ENCODE results near the gene CDC42BPG. TPM values are rescaled to one million over a fixed set of nuclear protein-coding genes. Genes with fewer than 3 reads are reported as not detected.

The CDC42BPG gene
- polyA plus RNA-seq, 1 donor from 2014 or later: not detected

DNA sequence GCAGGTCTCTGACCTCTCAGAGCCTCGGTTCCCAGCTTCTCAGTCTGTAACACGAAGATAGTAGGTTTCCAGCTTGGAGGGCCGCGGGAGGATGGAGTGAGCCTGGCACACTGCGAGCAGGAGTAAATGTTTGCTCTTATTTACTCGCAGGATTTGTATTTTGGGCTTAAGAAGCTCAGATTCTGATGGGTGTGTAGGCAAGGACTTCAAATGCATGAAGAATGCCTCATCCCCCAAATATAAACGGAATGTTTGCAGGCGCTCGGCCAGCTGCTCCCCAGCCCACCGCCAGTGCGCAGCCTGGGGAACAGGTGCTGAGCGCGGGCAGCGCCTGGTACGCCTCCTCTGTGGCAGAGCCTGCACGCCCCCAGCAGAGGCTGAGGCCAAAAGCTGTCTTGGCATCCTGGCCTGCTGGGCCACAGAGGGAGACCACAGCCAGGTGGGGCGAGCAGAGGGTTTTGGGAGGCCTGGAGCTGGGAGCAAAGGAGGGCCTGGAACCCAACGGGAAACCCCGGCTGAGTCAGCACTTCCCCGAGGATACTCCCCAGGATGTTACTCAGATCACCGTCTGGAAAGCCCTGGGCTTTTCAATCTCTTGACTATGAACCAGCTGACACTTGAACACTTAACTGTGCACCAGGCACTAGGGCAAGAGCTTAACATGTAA is 24.6 kb upstream of the CDC42BPG start:
- TF ChIP-seq RAD21 (conservative IDR thresholded peaks at IDR 0.05) (no peak), REST (IDR thresholded peaks at IDR 0.05; ENCODE audit: borderline replicate concordance) (no peak), CTCF (IDR thresholded peaks at IDR 0.05; ENCODE audit: poor library complexity, severe bottlenecking) (no peak), POLR2AphosphoS5 (IDR thresholded peaks at IDR 0.05) (no peak), EZH2 (IDR thresholded peaks at IDR 0.05; ENCODE audit: borderline replicate concordance, insufficient read depth, low read length, poor library complexity, severe bottlenecking) (no peak), SMC3 (conservative IDR thresholded peaks at IDR 0.05; ENCODE audit: poor library complexity) (no peak), MXI1 (conservative IDR thresholded peaks at IDR 0.05; ENCODE audit: poor library complexity, severe bottlenecking) (no peak), EP300 (conservative IDR thresholded peaks at IDR 0.05; ENCODE audit: poor library complexity, severe bottlenecking) (no peak), TAF1 (IDR thresholded peaks at IDR 0.05; ENCODE audit: low read depth) (no peak)
- Histone ChIP-seq H4K20me1 (ENCODE audit: insufficient read depth) (no peaks in the 10 kb centered on the region), H3K36me3 (ENCODE audit: insufficient read depth, low read length) (no peaks in the 10 kb centered on the region), H3K4me3 (ENCODE audit: low read length) (no peak overlapping the region), H3K27ac (ENCODE audit: low read length) (no peak overlapping the region), H3K9ac (ENCODE audit: low read length) (no peak overlapping the region), H3K4me2 (ENCODE audit: low read length) (no peak overlapping the region), H3K9me3 (ENCODE audit: low read length) (no peaks in the 10 kb centered on the region), H3F3A (ENCODE audit: insufficient read depth, low read length, poor library complexity, severe bottlenecking) (no peaks in the 10 kb centered on the region), H2AFZ (ENCODE audit: low read depth, low read length) (no peak overlapping the region), H3K79me2 (replicated peaks; ENCODE audit: insufficient read depth, low read length) (peaks cover 7% of the 10 kb centered on the region), H3K27me3 (ENCODE audit: insufficient read depth, low read depth, low read length) (no peaks in the 10 kb centered on the region), H3K9me2 (ENCODE audit: insufficient read depth, low read length) (no peaks in the 10 kb centered on the region)

- H3K36me3 ChIP-seq (ENCODE audit: insufficient read depth, low read length): no peaks in the 10 kb centered on the region
- peaks cover 4% of the 10 kb centered on the region for H3K79me2 ChIP-seq (replicated peaks; ENCODE audit: insufficient read depth, low read length)
- no peaks in the 10 kb centered on the region for H3K9me2 ChIP-seq (ENCODE audit: insufficient read depth, low read length)
- TF ChIP-seq REST (IDR thresholded peaks at IDR 0.05; ENCODE audit: borderline replicate concordance): no peak
- TF ChIP-seq EP300 (conservative IDR thresholded peaks at IDR 0.05; ENCODE audit: poor library complexity, severe bottlenecking): no peak
- TF ChIP-seq CTCF (IDR thresholded peaks at IDR 0.05; ENCODE audit: poor library complexity, severe bottlenecking): no peak
- no peak for TF ChIP-seq SMC3 (conservative IDR thresholded peaks at IDR 0.05; ENCODE audit: poor library complexity)
- TF ChIP-seq TAF1 (IDR thresholded peaks at IDR 0.05; ENCODE audit: low read depth): no peak
- TF ChIP-seq MXI1 (conservative IDR thresholded peaks at IDR 0.05; ENCODE audit: poor library complexity, severe bottlenecking): no peak
- no peak for TF ChIP-seq RAD21 (conservative IDR thresholded peaks at IDR 0.05)
- TF ChIP-seq POLR2AphosphoS5 (IDR thresholded peaks at IDR 0.05): no peak
- no peak for TF ChIP-seq EZH2 (IDR thresholded peaks at IDR 0.05; ENCODE audit: borderline replicate concordance, insufficient read depth, low read length, poor library complexity, severe bottlenecking)
- no peaks in the 10 kb centered on the region for H3K9me3 ChIP-seq (ENCODE audit: low read length)
- H3K27me3 ChIP-seq (ENCODE audit: insufficient read depth, low read depth, low read length): no peaks in the 10 kb centered on the region
- H3K4me3 ChIP-seq (ENCODE audit: low read length): no peak overlapping the region
- H2AFZ ChIP-seq (ENCODE audit: low read depth, low read length): no peak overlapping the region
- no peaks in the 10 kb centered on the region for H3F3A ChIP-seq (ENCODE audit: insufficient read depth, low read length, poor library complexity, severe bottlenecking)
- no peak overlapping the region for H3K4me2 ChIP-seq (ENCODE audit: low read length)
- no peaks in the 10 kb centered on the region for H4K20me1 ChIP-seq (ENCODE audit: insufficient read depth)
- H3K9ac ChIP-seq (ENCODE audit: low read length): no peak overlapping the region
- H3K27ac ChIP-seq (ENCODE audit: low read length): no peak overlapping the region
Measured at GRCh38 chr11:64867748-64868462, 23.5 kb upstream of the CDC42BPG start.
